ENCODE data around the gene CNNM4.

The CNNM4 gene

GRCh38 chr2:96826546-96827278, 66.0 kb downstream of the CNNM4 start:
- in situ Hi-C loops (cut with HindIII; ENCODE audit: low sequenced_read_pairs): no loop called here

GRCh38 chr2:96828436-96828835, 67.7 kb downstream of the CNNM4 start:
- in situ Hi-C loops (cut with HindIII; ENCODE audit: low sequenced_read_pairs): no loop called here

GRCh38 chr2:96828874-96829273, 68.2 kb downstream of the CNNM4 start:
- in situ Hi-C loops (cut with HindIII; ENCODE audit: low sequenced_read_pairs): no loop called here

DNA sequence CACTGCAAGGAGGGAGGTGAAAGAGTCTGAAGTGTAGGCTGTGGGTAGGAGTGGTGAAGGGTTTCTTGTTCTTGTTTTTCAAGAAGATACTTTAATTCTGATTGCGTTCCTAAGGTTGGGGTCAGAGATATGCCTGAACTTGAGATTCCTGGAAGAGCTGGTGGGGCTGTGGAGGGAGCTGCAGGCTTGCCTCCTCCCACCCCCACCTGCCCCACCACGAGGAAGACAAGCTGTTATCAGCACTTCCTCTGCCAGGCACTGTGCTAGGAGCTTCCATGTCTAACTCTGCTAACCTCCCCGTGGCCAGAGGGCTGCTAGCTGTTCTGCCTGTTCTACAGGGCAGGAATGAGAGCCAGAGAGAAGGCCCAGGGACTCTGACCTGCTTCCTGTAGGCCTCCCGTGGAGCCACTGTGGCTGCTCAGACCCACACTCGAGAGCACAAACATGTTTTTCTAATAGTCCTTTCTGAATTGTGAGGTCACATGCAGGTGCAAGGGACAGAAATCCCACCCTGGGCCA, 69.4 kb downstream of the CNNM4 start:
- in situ Hi-C loops (cut with HindIII; ENCODE audit: low sequenced_read_pairs): no loop called here

DNA sequence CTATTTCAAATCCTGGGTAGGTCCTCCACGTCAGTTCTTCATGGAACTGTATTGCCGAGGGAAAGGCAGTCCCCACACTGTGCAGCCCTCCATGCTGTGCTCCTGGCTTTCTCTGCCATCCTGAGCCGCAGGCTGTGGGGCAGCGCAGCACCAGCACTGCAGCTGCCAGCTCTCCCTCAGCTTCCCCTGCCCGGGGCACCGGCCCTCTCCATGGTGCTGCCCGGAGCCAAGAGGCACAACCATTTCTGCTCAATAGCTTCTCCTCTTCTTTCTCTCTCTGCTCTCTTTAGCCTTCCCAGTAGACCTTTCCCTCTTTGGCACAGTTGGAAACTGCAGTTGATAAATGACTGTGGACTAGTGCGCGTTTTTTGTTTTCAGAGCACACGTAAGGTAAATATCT, 71.0 kb downstream of the CNNM4 start:
- in situ Hi-C loops (cut with HindIII; ENCODE audit: low sequenced_read_pairs): no loop called here

DNA sequence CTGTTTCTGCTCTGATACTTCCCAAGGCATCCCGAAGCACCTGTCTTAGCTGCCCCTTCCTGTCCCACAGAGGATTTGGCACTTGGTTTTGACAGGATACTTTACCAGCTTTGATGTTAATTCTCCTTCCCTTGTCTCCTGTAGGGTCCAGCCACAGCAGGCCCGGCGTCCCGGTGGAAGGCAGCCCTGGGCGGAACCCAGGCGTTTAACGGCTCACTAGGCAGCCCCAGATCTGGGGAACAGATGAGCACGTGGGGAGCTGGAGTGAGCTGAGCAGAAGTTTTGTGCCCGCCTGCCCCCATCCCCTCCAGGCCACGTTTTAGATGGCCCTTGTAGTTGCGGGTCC, 71.7 kb downstream of the CNNM4 start:
- in situ Hi-C loops (cut with HindIII; ENCODE audit: low sequenced_read_pairs): no loop called here

GRCh38 chr2:96832754-96833507, 72.2 kb downstream of the CNNM4 start:
- in situ Hi-C loops (cut with HindIII; ENCODE audit: low sequenced_read_pairs): no loop called here

GRCh38 chr2:96835830-96836229, 75.1 kb downstream of the CNNM4 start:
- in situ Hi-C loops (cut with HindIII; ENCODE audit: low sequenced_read_pairs): no loop called here

GRCh38 chr2:96837575-96837974, 76.9 kb downstream of the CNNM4 start:
- in situ Hi-C loops (cut with HindIII; ENCODE audit: low sequenced_read_pairs): no loop called here

- in situ Hi-C loops (cut with HindIII; ENCODE audit: low sequenced_read_pairs): no loop called here
Measured at GRCh38 chr2:96838345-96839292, 77.9 kb downstream of the CNNM4 start.

DNA sequence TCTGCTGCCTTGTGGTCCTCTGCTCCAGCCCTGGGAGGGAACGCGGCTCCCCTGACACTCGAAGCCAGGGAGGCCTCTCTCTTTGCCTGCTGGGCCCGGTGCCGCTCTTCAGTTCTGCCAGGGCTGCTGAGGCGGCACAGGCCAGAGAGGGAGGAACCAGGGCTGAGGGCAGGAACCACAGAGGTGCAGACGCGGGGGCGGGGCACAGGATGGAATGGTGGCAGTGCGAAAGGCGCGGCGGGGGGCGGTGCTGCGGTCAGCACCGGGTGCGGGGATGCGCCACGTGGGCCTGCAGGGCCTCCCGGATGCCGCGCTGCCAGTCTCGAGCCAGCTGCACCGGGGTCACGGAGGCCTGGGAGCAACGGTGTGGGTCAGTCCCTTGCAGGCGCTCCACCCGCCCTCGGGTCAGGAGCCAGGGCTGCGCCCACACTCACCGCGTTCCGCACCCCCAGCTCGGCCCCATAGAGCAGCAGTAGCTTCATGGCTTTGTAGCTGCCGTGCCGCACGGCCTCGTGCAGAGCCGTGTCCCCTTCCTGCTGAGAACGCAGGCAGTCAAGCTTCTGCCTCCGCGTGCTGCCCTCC, 78.7 kb downstream of the CNNM4 start:
- in situ Hi-C loops (cut with HindIII; ENCODE audit: low sequenced_read_pairs): no loop called here

DNA sequence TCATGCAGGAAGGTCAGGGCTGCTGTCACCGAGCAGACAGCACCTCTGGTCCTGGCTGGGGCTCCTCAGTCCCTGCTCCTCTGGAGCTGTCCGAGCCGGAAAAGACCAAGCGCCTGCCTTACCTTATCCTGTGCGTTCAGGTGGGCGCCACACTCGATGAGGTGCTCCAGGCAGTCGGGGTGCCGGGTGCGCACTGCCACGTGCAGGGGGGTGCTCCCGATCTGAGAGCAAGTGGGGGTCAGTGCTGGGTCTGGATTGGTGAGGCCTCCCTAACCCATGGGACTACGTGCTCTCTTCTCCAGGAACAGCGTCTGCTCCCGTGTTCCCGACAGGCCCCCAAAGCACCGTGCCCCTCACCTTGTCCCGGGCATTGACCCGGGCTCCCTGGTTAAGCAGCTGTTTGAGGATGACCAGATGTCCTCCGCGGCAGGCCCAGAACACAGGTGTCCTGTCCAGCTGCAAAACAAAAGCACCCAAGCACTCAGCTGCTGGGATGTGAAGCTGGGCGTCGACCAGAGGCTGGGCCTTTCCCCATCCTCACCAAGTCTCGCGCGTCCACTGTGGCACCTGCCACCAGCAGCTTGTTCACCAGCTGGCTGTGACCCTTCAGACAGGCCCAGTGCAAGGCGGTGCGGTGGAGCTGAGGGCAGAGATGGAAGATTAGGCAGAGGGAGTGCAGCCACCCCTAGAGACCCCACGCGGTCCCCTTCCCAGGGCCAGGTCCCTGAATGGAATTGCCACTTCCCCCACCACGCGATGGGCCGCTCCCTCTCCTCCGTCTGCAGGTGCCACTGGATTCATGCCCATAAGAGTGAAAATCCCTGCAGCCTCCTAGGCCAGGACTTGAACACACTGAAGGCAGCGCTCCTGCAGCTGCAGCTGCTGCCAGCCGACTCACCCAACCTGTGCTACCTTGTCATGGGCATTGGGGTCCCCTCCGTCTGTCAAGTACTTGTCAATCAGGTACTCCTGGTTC, 79.5 kb downstream of the CNNM4 start:
- in situ Hi-C loops (cut with HindIII; ENCODE audit: low sequenced_read_pairs): no loop called here

- in situ Hi-C loops (cut with HindIII; ENCODE audit: low sequenced_read_pairs): no loop called here
Measured at GRCh38 chr2:96841701-96842495, 81.2 kb downstream of the CNNM4 start.

DNA sequence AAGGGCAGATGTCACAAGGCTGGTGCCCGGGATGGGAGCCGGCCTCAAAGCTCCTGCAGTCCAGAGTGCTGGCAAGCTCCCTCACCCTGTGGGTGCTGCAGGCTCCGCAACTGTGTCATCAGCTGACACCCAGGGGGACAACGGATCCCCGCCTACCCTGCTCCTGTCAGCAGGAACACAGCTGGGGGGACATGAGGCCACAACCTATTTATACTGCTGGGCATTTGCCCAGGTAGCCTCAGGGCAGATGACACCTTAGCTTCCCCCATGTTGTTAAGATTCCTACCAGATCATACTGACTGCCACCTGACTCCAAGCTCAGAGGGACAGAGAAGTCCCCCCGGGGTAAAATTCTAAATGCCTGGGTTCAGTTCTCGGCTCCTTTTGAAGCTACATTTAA, 81.9 kb downstream of the CNNM4 start:
- in situ Hi-C loops (cut with HindIII; ENCODE audit: low sequenced_read_pairs): no loop called here

DNA sequence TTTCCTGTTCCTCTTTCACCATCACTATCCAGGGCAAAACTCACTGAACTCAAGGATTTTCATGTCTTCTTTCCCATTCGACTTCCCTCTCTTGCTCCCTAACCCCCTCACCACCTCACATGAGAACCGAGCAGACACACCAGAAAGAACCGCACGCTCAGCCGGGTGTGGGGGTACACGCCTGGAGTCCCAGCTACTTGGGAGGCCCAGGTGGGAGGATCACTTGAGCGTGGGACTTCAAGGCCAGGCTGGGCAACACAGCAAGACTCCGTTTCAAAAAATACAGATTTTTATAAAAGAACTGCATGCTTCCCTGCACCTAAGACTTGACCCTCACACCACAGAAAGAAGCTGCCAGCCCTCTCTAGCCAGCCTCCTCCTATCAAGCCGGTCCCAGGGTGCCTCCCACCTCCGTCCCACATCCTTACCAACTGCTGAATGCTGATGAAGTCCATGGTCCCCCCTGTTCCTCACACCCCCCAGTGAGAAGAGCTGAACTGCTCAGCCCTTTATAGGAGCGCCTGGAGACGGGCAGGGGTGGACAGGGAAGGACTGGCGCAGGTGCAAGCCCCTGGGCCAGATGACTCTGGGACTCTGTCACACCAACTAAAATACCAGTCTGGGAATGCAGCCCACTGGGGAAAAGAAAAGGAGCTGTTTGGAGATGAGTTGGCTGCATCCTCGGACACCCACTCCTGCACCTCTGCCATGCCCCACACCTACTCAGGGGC, 83.0 kb downstream of the CNNM4 start, which contains the start of gene ANKRD23:
ANKRD23 (minus strand) TSS at position 484 of the 731 bp plus-strand sequence; CDS start at position 455, 29 bp downstream.
- in situ Hi-C loops (cut with HindIII; ENCODE audit: low sequenced_read_pairs): no loop called here

DNA sequence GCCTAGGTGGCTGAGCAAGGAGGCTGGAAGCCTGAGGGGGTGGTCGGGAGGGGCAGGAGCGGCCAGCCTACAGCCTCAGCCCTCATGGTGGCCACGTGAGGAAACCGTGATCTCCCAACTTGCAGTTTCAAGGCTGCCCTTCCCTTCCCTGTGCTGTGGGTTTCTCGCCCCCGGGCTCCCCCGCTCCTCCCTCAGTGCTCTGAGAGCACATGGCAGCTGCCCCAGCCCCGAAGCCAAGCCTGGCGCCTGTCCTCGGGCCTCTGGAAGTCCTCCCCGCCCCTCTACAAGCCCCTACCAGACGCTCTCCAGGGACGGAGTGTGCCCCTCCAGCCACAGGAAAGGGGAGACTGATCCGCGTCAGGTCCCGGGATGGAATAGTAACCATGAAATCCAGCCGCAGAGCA, 83.7 kb downstream of the CNNM4 start:
- in situ Hi-C loops (cut with HindIII; ENCODE audit: low sequenced_read_pairs): no loop called here

DNA sequence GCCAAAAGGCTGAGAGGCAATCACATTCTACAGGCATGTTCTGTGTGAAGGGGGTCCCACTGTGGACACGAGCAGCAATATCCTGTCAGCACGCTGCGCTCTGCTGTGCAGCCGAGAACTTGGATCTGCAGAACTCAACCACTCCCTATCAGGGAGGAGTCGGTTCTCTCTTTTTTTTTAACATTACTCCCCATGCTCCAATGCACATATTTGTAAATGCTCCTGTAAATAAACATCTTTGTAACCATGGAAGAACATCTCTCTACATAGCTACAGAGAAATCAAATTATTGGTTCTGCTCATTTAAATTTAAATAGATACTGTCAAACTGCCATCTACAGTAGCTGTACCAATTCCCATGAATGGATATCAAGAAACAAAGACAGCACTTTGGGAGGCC, 86.1 kb downstream of the CNNM4 start:
- in situ Hi-C loops (cut with HindIII; ENCODE audit: low sequenced_read_pairs): no loop called here

DNA sequence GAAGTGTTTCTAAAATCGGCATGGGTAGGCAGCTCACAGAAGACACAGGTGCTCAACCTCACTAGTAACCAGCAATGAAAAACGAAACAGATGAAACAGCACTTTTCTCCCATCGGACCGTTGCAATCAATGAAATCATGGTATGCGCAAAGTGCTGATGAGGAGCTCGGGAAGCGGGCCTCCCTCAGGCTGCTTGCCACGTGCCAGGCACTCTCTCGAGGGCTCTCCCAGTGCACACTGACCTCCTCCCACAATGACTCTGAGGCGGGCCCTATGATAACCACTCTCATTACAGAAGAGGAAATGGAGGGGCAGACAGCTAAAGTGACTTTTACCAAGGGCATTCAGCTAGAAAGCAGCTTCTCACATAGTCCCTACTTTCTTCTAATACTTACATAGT, 86.9 kb downstream of the CNNM4 start:
- in situ Hi-C loops (cut with HindIII; ENCODE audit: low sequenced_read_pairs): no loop called here
